ENCODE measurements around the gene ZNF213. TPM values are rescaled to one million over a fixed set of nuclear protein-coding genes. Genes with fewer than 3 reads are reported as not detected.

Gene ZNF213
- total RNA-seq, 1 donor: 8.0 TPM

- Histone ChIP-seq H2AFZ (ENCODE audit: low read length) (no peak overlapping the region), H4K20me1 (ENCODE audit: insufficient read depth, low read length) (no peaks in the 10 kb centered on the region), H3K79me2 (ENCODE audit: insufficient read depth, low read length) (no peaks in the 10 kb centered on the region), H3K27me3 (ENCODE audit: insufficient read depth, low read length) (peaks cover 2% of the 10 kb centered on the region), H3K4me1 (ENCODE audit: insufficient read depth, low read length) (no peaks in the 10 kb centered on the region), H3K27ac (ENCODE audit: low read depth, low read length) (no peak overlapping the region), H3K4me2 (ENCODE audit: insufficient read depth, low read length) (no peak overlapping the region), H3K36me3 (ENCODE audit: insufficient read depth, low read length) (no peaks in the 10 kb centered on the region), H3K9me3 (ENCODE audit: low read depth, low read length) (no peaks in the 10 kb centered on the region), H3K4me3 (ENCODE audit: insufficient read depth, low read length) (no peak overlapping the region)
- no peak for TF ChIP-seq CTCF (IDR thresholded peaks at IDR 0.05; ENCODE audit: extremely low read depth, low read depth, low read length)
- DNase-seq (ENCODE audit: insufficient read length, low spot score, missing footprints): peak; percentile 69
Measured at GRCh38 chr16:3089717-3090592, 44.9 kb upstream of the ZNF213 start.

- no peak for TF ChIP-seq CTCF (IDR thresholded peaks at IDR 0.05; ENCODE audit: extremely low read depth, low read depth, low read length)
- Histone ChIP-seq H4K20me1 (ENCODE audit: insufficient read depth, low read length) (no peaks in the 10 kb centered on the region), H3K4me3 (ENCODE audit: insufficient read depth, low read length) (no peak overlapping the region), H3K36me3 (ENCODE audit: insufficient read depth, low read length) (no peaks in the 10 kb centered on the region), H3K79me2 (ENCODE audit: insufficient read depth, low read length) (no peaks in the 10 kb centered on the region), H3K4me2 (ENCODE audit: insufficient read depth, low read length) (no peak overlapping the region), H3K27ac (ENCODE audit: low read depth, low read length) (no peak overlapping the region), H3K27me3 (ENCODE audit: insufficient read depth, low read length) (no peaks in the 10 kb centered on the region), H2AFZ (ENCODE audit: low read length) (no peak overlapping the region), H3K4me1 (ENCODE audit: insufficient read depth, low read length) (no peaks in the 10 kb centered on the region), H3K9me3 (ENCODE audit: low read depth, low read length) (no peaks in the 10 kb centered on the region)
- DNase-seq (ENCODE audit: insufficient read length, low spot score, missing footprints): peak; percentile 87
Measured at GRCh38 chr16:3091551-3091950, 43.3 kb upstream of the ZNF213 start.

- Histone ChIP-seq H3K4me1 (ENCODE audit: insufficient read depth, low read length) (no peaks in the 10 kb centered on the region), H3K27ac (ENCODE audit: low read depth, low read length) (no peak overlapping the region), H3K27me3 (ENCODE audit: insufficient read depth, low read length) (no peaks in the 10 kb centered on the region), H2AFZ (ENCODE audit: low read length) (no peak overlapping the region), H3K79me2 (ENCODE audit: insufficient read depth, low read length) (no peaks in the 10 kb centered on the region), H3K4me3 (ENCODE audit: insufficient read depth, low read length) (no peak overlapping the region), H3K4me2 (ENCODE audit: insufficient read depth, low read length) (no peak overlapping the region), H3K9me3 (ENCODE audit: low read depth, low read length) (no peaks in the 10 kb centered on the region), H4K20me1 (ENCODE audit: insufficient read depth, low read length) (no peaks in the 10 kb centered on the region), H3K36me3 (ENCODE audit: insufficient read depth, low read length) (no peaks in the 10 kb centered on the region)
- TF ChIP-seq CTCF (IDR thresholded peaks at IDR 0.05; ENCODE audit: extremely low read depth, low read depth, low read length): no peak
- peak; percentile 82 for DNase-seq (ENCODE audit: insufficient read length, low spot score, missing footprints)
Measured at GRCh38 chr16:3092501-3092941, 42.3 kb upstream of the ZNF213 start.

- peak; percentile 70 for TF ChIP-seq CTCF (IDR thresholded peaks at IDR 0.05; ENCODE audit: extremely low read depth, low read depth, low read length)
- H4K20me1 ChIP-seq (ENCODE audit: insufficient read depth, low read length): no peaks in the 10 kb centered on the region
- DNase-seq (ENCODE audit: insufficient read length, low spot score, missing footprints): peak; percentile 91
- no peaks in the 10 kb centered on the region for H3K36me3 ChIP-seq (ENCODE audit: insufficient read depth, low read length)
- H3K4me2 ChIP-seq (ENCODE audit: insufficient read depth, low read length): no peak overlapping the region
- no peaks in the 10 kb centered on the region for H3K79me2 ChIP-seq (ENCODE audit: insufficient read depth, low read length)
- no peak overlapping the region for H3K4me3 ChIP-seq (ENCODE audit: insufficient read depth, low read length)
- no peak overlapping the region for H3K27ac ChIP-seq (ENCODE audit: low read depth, low read length)
- no peak overlapping the region for H2AFZ ChIP-seq (ENCODE audit: low read length)
- H3K9me3 ChIP-seq (ENCODE audit: low read depth, low read length): no peaks in the 10 kb centered on the region
- H3K4me1 ChIP-seq (ENCODE audit: insufficient read depth, low read length): peaks cover under 1% of the 10 kb centered on the region
- peaks cover 9% of the 10 kb centered on the region for H3K27me3 ChIP-seq (ENCODE audit: insufficient read depth, low read length)
Measured at GRCh38 chr16:3094289-3095027, 40.4 kb upstream of the ZNF213 start.

All from osteoblast (primary cell).